Measurements from ENCODE around the gene PITX3.
"Not testable (repeated sequence)": the region's sequence is repeated elsewhere in the genome, so short reads cannot be mapped to it uniquely, and the experiment has no call there.

The PITX3 gene

DNA sequence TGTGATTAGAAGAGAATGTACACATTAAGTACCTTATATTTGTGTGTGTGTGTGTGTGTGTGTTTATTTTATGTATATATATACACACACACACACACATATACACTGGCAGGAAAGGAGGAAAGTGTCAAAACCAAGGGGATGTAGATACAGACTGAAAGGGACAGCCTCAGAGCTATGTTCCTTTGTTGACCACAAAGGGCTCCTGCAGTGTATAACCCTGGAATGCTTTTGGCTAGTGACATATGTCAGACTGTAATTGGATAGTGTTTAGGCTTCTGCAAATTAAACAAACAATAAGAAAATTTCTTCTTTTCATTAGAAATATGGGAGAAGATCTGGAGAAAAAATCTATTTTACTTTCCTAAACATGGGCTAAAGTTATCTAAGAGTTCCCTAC, 19.9 kb upstream of the PITX3 start:
- DNase-seq (ENCODE audit: extremely low read depth in 1 of 2, low read depth in 1 of 2), result no peak

DNA sequence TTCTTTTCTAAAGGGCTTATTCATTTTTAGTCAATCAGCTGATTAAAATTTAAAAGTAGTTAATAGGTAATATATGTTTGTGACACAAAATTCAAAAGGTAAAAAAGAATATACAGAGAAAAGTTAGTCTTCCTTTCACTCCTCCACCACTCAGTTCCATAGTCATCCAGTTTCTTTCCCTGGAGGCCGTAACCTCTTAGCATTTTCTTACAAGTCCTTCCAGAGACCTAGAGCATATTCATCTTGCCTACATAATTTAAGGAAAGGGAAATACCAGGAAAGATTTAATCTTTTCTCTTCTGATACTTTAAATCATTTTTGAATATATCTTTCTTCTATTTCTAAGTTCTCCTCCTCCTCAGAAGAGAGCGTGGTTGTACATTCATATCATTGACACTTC, 14.1 kb upstream of the PITX3 start:
- no peak for DNase-seq (ENCODE audit: extremely low read depth in 1 of 2, low read depth in 1 of 2)

DNA sequence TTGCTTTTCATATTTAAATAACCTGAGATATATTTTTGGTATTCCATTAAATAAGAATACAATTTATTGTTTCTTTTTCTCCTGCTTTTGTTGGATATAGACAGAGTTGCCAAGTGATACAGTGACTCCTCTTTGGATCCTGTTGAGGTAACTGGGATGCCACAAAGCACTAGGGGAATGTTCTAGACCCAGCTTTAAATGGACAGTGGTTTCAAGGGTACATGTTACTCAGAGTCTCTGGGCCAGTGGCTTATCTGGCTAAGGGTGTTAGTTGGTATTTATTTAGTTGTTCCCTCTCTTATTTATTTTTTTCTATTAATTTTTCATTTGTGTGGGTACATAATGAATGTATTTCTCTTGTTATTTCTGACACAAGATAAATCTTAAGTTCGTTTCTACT, 13.1 kb upstream of the PITX3 start:
- no peak for DNase-seq (ENCODE audit: extremely low read depth in 1 of 2, low read depth in 1 of 2)

GRCh38 chr10:102252508-102252907, 11.2 kb upstream of the PITX3 start:
- DNase-seq (ENCODE audit: extremely low read depth in 1 of 2, low read depth in 1 of 2), result not testable (repeated sequence)

DNA sequence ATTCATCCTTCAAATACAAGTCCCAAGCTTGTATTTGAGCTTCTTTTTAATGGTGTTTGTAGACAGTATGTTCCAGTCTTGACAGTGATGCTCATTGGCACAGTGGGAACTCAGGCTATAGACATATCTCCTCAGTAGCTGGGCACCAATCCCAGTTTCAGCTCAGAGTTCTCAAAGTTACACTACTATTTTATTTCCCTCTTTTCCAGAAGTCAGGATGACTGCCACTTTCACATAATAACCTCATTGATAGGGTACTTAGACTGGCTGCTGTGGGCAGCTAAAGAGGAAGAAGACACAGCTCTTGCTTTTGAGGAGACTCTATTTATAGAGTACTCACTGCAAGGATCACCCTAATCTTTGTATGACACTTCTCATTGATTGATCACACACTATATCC, 6.4 kb upstream of the PITX3 start:
- no peak for DNase-seq (ENCODE audit: extremely low read depth in 1 of 2, low read depth in 1 of 2)

DNA sequence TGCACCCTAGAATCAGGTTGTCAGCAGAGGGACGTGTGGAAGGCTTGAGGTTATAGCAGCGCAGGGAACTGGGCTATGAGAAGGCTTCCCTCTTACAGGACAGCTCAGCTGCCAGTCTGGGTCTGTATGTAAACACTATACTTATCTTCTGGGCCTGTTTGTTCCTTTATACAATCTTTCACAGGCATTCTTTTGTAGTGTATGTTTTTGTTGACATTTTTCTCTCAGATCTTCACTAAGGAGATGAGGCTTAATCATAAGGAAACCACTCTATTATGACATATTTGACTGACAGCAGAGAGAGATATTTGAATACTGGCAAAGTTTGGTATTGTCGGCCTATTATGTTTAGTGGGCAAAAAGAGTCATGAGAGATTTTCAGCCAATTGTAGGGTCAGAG, 4.9 kb upstream of the PITX3 start:
- no peak for DNase-seq (ENCODE audit: extremely low read depth in 1 of 2, low read depth in 1 of 2)

GRCh38 chr10:102245932-102246251, 4.6 kb upstream of the PITX3 start:
- no peak for DNase-seq (ENCODE audit: extremely low read depth in 1 of 2, low read depth in 1 of 2)

- peak; percentile 77 to 86 for DNase-seq (ENCODE audit: extremely low read depth in 1 of 2, low read depth in 1 of 2)
Measured at GRCh38 chr10:102245082-102245931, 4.0 kb upstream of the PITX3 start, which contains the start of gene GBF1. GBF1 (plus strand) TSS chr10:102245532; CDS start chr10:102258939, 13,407 bp downstream.

GRCh38 chr10:102243309-102243708, 2.0 kb upstream of the PITX3 start:
- DNase-seq (ENCODE audit: extremely low read depth in 1 of 2, low read depth in 1 of 2), result no peak

GRCh38 chr10:102242118-102242485, 790 bp upstream of the PITX3 start:
- DNase-seq (ENCODE audit: extremely low read depth in 1 of 2, low read depth in 1 of 2), result no peak

DNA sequence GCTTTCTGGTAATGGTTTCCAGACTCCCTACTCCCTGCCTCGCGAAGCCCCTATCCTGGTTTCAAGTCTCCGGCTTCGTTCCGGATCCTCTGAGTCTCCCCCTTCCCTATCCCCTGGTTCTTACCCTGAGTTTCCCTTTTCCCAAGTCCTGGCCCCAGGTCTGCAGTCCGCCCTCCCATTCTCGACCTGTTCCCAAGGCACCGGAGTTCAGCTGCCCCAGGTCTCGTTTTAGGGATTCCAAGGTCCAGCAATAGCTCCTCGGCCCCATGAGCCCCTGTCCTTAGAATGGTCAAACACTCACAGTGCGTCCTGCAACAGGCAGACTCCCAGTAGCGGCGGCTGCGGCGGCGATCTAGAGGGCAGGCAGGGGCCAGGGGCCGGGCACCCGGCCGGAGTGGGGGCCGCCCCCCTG, 274 bp downstream of the PITX3 start:
- no peak for DNase-seq (ENCODE audit: extremely low read depth in 1 of 2, low read depth in 1 of 2)

- no peak for DNase-seq (ENCODE audit: extremely low read depth in 1 of 2, low read depth in 1 of 2)
Measured at GRCh38 chr10:102240467-102241031, 763 bp downstream of the PITX3 start.

DNA sequence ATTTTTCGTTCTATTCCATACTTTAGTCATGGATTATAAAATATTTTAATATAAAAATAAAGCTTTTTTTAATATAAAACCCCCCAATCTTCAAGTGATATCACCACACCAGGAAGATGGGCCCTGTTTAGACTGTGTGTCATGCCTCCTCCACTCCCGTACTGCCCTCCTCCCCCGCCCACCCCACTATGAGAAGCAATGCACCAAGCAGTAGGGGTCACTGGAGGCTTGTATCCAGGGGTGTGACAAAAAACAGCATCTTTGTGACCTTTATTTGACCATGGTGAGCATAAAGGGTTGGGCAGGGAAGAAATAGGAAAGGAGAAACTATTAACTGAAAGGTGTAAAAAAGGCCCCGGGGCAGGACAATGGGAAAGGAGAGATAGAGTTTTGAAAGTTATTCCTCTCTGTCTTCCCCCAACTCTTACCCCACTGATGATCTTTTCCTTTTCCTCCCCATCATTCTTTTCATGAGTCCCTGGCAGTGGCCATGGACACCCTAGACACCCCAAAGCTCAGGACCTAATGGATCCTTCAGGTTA, 3.5 kb downstream of the PITX3 start:
- no peak for DNase-seq (ENCODE audit: extremely low read depth in 1 of 2, low read depth in 1 of 2)

DNA sequence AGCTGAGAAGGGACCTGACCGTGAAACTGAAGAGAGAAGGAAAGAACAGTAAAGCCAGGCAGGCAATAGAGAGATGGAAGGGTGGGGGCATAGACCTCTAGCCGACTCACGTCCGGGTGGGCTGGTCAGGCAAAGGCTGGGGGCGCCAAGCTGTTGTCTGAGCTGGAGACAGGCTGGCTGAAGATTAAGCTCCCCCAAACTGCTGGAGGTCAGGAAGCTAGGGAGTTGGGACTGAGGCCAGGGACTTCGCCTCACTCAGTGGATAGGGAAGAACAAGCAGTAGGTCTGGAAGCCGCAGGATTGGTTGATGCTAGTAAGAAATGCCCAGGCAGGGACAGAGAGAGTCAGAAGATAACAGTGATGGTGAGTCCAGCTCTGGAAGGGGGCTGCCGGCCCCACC, 5.3 kb downstream of the PITX3 start:
- DNase-seq (ENCODE audit: extremely low read depth in 1 of 2, low read depth in 1 of 2), result no peak

DNA sequence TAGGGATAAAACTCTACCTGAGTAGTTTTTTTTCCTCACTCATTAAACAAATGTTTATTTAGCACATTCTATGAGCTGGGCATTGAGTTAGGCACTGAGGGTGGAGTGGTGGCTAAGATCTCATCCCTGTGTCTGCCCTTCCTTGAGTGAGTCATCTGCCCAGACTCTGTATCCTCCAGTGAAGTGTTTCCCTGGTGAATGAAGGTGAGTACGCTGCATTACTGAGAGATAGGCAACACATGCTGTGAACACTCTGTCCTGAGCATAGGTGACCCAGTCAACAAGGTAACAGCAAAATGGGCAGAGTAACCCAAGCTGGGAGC, 5.8 kb downstream of the PITX3 start:
- no peak for DNase-seq (ENCODE audit: extremely low read depth in 1 of 2, low read depth in 1 of 2)

- no peak for DNase-seq (ENCODE audit: extremely low read depth in 1 of 2, low read depth in 1 of 2)
Measured at GRCh38 chr10:102234888-102235597, 6.3 kb downstream of the PITX3 start.

- no peak for DNase-seq (ENCODE audit: extremely low read depth in 1 of 2, low read depth in 1 of 2)
Measured at GRCh38 chr10:102233997-102234396, 7.3 kb downstream of the PITX3 start.

DNA sequence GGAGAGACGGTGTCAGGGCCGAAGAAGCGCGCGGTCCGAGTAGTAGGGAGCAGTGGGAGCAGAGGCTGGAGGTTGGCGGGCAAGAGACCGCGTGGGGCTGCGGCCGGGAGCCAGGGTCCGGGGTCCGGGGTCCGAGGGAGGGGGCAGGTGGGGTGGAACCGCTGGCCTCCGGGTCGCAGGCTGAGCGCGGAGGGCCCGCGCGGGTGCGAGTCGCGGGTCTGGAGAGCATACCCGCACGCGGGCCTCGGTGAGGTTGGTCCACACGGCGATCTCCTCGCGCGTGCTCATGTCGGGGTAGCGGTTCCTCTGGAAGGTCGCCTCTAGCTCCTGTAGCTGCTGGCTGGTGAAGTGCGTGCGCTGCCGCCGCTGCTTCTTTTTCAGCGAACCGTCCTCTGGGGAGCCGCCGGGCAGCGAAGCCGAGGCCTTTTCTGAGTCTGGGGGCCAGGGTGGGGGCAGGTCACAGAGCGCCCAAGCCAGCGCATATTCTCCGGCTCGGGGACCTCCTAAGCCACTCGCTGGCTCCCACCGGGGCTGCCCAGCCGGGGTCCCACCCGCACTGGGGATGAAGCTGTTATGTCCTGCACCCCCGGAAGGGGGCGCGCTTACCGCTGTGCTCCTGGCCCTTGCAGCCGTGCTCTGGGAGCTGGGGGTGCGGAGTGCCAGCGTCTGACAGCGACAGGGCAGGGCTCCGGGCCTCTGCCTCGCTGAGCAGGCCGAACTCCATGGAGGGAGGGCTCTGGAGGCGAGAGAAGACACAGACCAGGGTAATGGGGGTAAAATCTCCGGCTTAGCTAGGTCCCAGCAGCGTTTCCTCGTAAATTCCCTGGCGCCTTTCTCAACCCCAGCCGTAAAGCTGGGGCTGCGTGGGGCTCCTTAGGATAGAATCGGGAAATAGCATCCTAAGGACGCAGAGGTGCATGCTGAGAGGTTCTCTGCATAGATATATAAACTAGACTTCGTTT, 9.7 kb downstream of the PITX3 start:
- peak; percentile 55 to 57 for DNase-seq (ENCODE audit: extremely low read depth in 1 of 2, low read depth in 1 of 2)

GRCh38 chr10:102230861-102231356, 10.4 kb downstream of the PITX3 start:
- peak in 1 of 2 donors; percentile 10 for DNase-seq (ENCODE audit: extremely low read depth in 1 of 2, low read depth in 1 of 2)

GRCh38 chr10:102230264-102230860, 10.9 kb downstream of the PITX3 start:
- no peak for DNase-seq (ENCODE audit: extremely low read depth in 1 of 2, low read depth in 1 of 2)
